HL-60/S4 (cell line): ENCODE results near the gene HFE.
"Not testable (repeated sequence)": the region's sequence is repeated elsewhere in the genome, so short reads cannot be mapped to it uniquely, and the experiment has no call there.

Source experiments
- in situ Hi-C: fragments of 300-500 bp; cut with MboI; formaldehyde crosslinking; loops from 2 replicates; pipeline ENCODE4 v1.14.3; 2022; ENCODE audit warnings: low sequenced_read_pairs

HFE gene, protein sequence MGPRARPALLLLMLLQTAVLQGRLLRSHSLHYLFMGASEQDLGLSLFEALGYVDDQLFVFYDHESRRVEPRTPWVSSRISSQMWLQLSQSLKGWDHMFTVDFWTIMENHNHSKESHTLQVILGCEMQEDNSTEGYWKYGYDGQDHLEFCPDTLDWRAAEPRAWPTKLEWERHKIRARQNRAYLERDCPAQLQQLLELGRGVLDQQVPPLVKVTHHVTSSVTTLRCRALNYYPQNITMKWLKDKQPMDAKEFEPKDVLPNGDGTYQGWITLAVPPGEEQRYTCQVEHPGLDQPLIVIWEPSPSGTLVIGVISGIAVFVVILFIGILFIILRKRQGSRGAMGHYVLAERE

DNA sequence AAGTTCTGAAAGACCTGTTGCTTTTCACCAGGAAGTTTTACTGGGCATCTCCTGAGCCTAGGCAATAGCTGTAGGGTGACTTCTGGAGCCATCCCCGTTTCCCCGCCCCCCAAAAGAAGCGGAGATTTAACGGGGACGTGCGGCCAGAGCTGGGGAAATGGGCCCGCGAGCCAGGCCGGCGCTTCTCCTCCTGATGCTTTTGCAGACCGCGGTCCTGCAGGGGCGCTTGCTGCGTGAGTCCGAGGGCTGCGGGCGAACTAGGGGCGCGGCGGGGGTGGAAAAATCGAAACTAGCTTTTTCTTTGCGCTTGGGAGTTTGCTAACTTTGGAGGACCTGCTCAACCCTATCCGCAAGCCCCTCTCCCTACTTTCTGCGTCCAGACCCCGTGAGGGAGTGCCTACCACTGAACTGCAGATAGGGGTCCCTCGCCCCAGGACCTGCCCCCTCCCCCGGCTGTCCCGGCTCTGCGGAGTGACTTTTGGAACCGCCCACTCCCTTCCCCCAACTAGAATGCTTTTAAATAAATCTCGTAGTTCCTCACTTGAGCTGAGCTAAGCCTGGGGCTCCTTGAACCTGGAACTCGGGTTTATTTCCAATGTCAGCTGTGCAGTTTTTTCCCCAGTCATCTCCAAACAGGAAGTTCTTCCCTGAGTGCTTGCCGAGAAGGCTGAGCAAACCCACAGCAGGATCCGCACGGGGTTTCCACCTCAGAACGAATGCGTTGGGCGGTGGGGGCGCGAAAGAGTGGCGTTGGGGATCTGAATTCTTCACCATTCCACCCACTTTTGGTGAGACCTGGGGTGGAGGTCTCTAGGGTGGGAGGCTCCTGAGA, at the start of gene HFE:
Gene HFE, plus strand, starts transcription at position 146 of the 832 bp plus-strand sequence. Its CDS starts 12 bp downstream, at position 158.
- in situ Hi-C loops = no loop called here

DNA sequence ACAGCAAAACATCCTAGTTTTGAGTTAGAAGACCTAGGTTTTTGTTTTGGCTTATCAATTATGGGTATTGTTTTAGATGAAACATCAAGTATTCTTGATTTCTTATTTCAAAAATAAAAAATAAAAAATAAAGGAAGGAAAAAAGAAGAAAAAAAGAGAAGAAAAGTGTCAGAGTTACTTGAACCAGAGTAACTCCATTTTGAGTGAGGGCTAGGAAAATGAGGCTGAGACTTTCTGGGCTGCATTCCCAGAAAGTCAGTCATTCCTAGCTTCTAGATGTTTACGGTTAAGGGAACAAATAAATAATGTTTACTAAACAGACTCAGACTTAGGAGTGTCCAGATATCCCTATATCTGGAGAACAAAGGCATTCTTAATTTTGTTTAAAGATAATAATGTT, 45.3 kb upstream of the HFE start:
- in situ Hi-C loops = no loop called here

GRCh38 chr6:26043384-26044139, 43.7 kb upstream of the HFE start:
- in situ Hi-C loops = no loop called here

DNA sequence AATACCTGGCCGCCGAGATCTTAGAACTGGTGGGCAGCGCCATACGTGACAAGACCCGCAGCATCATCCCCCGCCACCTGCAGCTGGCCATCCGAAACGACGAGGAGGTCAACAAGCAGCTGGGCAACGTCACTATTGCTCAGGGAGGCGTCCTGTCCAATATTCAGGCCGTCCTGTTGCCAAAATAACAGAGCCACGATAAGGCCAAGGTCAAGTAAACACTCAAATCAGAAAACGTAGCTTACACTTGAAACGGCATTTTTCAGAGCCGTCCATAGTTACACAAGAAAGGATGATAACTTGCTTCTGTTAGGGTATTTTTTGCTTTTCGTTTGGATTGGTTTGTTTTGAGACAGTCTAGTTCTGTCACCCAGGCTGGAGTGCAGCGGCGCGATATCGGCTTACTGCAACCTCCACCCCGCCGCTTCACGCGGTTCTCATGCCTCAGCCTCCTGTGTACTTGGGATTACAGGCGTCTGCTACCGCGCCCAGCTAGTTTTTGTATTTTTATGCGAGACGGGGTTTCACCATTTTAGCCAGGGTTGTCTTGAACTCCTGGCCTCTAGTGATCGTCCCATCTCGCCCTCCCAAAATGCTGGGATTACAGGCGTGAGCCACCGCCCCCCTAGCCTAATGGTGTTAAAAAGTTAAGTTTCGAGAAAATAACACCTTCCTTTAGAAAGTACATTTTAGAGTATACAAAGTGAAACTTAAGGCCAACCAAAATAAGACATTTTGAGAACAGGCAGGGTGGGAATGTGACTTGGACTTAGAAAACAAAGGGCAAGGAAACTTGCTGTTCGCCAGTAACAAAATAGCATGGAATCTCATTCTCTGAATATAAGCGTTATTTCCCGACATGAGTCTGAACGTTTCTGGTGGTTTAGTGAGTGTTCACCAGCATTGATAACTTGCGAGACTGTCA, 42.8 kb upstream of the HFE start:
- in situ Hi-C loops = no loop called here

- in situ Hi-C loops = no loop called here
Observed at GRCh38 chr6:26045065-26045927, 41.9 kb upstream of the HFE start.

- in situ Hi-C loops = no loop called here
Observed at GRCh38 chr6:26045928-26046368, 41.3 kb upstream of the HFE start.

- in situ Hi-C loops = not testable (repeated sequence)
Observed at GRCh38 chr6:26047329-26047728, 39.9 kb upstream of the HFE start.

GRCh38 chr6:26048590-26048989, 38.6 kb upstream of the HFE start:
- in situ Hi-C loops = no loop called here

- in situ Hi-C loops = no loop called here
Observed at GRCh38 chr6:26051665-26052310, 35.4 kb upstream of the HFE start.

DNA sequence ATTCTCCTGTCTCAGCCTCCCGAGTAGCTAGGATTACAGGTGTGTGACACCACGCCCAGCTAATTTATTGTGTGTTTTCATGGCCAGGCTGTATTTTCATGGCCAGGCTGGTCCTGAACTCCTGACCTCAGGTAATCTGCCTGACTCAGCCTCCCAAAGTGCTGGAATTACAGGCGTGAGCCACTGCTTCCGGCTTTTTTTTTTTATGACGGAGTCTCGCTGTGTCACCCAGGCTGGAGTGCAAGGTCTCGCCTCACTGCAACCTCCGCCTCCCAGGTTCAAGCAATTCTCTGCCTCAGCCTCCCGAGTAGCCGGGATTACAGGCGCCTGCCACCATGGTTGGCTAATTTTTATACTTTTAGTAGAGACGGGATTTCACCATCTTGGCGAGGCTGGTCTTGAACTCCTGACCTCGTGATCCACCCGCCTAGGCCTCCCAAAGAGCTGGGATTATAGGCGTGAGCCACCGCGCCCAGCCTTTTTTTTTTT, 34.4 kb upstream of the HFE start:
- in situ Hi-C loops = not testable (repeated sequence)

- in situ Hi-C loops = no loop called here
Observed at GRCh38 chr6:26053992-26054780, 33.0 kb upstream of the HFE start.

DNA sequence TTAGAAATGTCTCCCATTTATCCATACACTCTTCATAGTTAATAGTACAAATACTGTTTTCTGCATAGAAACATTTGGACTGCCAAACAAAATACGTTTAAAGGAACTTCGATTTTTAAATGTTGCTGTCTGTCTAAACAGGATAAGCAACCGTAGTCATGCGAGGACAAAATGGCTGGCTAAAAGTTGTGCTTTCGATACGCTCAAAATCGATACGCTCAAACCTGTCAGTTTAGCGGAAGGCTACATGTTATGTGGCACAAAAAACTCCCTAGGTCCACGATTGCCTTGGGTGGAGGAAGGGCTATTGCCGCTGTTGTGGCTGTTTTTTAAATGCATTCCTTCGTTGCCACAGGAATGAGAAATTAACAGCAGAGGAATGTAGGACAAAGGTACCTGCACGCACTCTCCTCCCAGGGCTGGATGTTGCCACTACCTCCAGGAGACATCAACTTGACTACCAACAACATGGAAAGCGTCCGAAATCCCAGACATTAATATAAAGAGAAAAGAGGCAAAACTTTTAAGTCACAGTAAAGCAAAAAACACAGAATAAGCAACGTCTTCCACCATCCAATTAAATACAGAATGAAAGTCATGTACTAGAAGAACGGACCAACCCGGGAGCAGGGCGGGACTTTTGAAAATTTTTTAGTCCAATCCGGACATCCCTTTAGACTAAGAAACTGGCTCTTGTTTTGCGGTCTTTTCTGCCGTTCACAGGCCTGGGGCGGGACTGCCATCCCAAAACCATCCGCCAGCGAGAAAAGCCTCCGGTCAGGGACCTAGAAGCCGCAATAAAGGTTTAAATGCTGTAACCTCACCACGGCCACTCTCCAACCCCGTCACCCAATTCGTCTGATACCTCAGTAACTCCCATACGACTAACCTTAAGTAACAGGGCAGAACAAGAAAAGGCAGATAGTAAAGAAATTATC, 32.2 kb upstream of the HFE start:
- in situ Hi-C loops = loop anchor here (5.0 kb wide), 1 partner anchor 47 kb away; a partner anchor contains a TSS

GRCh38 chr6:26055719-26056582, 31.3 kb upstream of the HFE start:
- in situ Hi-C loops = loop anchor here (5.0 kb wide), 1 partner anchor 46 kb away; a partner anchor contains a TSS

- in situ Hi-C loops = loop anchor here (5.0 kb wide), 1 partner anchor 46 kb away; a partner anchor contains a TSS
Observed at GRCh38 chr6:26056583-26057350, 30.5 kb upstream of the HFE start.

GRCh38 chr6:26057899-26058298, 29.3 kb upstream of the HFE start:
- in situ Hi-C loops = loop anchor here (5.0 kb wide), 1 partner anchor 44 kb away; a partner anchor contains a TSS
